HG02623 (cell line): ENCODE measurements around the gene SLC11A1.

Experiments
- ATAC-seq: cut with Tn5 transposase; IDR thresholded peaks from one replicate; pipeline ENCODE4 v1.9.1; 2021; ENCODE audit warnings: moderate library complexity; ENCODE audit not compliant: unreplicated experiment

Gene SLC11A1

GRCh38 chr2:218392891-218393462 lies 10.9 kb downstream of the SLC11A1 start:
- no peak for ATAC-seq

GRCh38 chr2:218393750-218394290 lies 11.7 kb downstream of the SLC11A1 start:
- no peak for ATAC-seq

- no peak for ATAC-seq
Observed at GRCh38 chr2:218394298-218395089, 12.4 kb downstream of the SLC11A1 start.

GRCh38 chr2:218395090-218395444 lies 13.0 kb downstream of the SLC11A1 start:
- ATAC-seq: no peak

GRCh38 chr2:218395456-218395825 lies 13.4 kb downstream of the SLC11A1 start:
- ATAC-seq: no peak

- ATAC-seq: peak; percentile 41
Observed at GRCh38 chr2:218395826-218396687, 14.0 kb downstream of the SLC11A1 start.

GRCh38 chr2:218396688-218397462 lies 14.8 kb downstream of the SLC11A1 start:
- no peak for ATAC-seq

GRCh38 chr2:218397463-218397819 lies 15.4 kb downstream of the SLC11A1 start:
- ATAC-seq: no peak

GRCh38 chr2:218397820-218398436 lies 15.9 kb downstream of the SLC11A1 start:
- ATAC-seq: no peak

GRCh38 chr2:218398437-218399390 lies 16.6 kb downstream of the SLC11A1 start:
- ATAC-seq: no peak

GRCh38 chr2:218399391-218400166 lies 17.5 kb downstream of the SLC11A1 start, which contains the start of gene CTDSP1:
Gene CTDSP1, plus strand, starts transcription at chr2:218399868. Its CDS starts 223 bp downstream, at chr2:218400091.
- ATAC-seq: peak; percentile 33

- ATAC-seq: no peak
Observed at GRCh38 chr2:218400167-218400929, 18.3 kb downstream of the SLC11A1 start.

GRCh38 chr2:218400930-218401881 lies 19.1 kb downstream of the SLC11A1 start:
- ATAC-seq: no peak

GRCh38 chr2:218401890-218402289 lies 19.8 kb downstream of the SLC11A1 start:
- ATAC-seq: no peak

GRCh38 chr2:218402491-218402901 lies 20.4 kb downstream of the SLC11A1 start:
- no peak for ATAC-seq

GRCh38 chr2:218402911-218403411 lies 20.9 kb downstream of the SLC11A1 start:
- ATAC-seq: no peak
